ENCODE data around the gene FAM117B.
"Not testable (repeated sequence)": the region's sequence is repeated elsewhere in the genome, so short reads cannot be mapped to it uniquely, and the experiment has no call there.

Gene FAM117B

DNA sequence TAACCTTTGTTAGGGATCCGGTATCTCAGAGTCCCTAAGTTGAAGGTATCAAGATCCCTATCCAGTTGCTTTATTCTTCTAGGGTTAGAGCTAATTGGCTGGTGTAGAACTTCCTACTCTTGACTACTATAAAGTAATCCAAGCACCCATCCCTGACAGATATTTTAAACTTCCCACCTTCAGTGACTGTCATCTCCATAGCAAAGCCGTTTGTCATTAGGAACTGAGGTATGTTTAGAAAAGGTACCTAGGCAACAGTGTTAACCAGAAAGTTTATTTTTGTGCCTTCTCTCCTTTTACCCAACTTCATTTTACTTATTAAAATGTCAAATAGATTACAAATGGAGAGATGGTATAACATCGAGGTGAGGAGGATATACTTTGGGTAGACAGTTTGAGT is 4.5 kb downstream of the FAM117B start:
- no peak overlapping the region for H3K9ac ChIP-seq (ENCODE audit: low read length)
- peaks cover 3% of the 10 kb centered on the region for H3K4me1 ChIP-seq (ENCODE audit: control insufficient read depth, insufficient read depth, low read length)
- DNase-seq (ENCODE audit: low read depth), result no peak
- H3K27me3 ChIP-seq (replicated peaks; ENCODE audit: control insufficient read depth, insufficient read depth, low read length), result no peaks in the 10 kb centered on the region
- no peaks in the 10 kb centered on the region for H3K9me3 ChIP-seq (ENCODE audit: control insufficient read depth, low read length)
- no peaks in the 10 kb centered on the region for H3K36me3 ChIP-seq (ENCODE audit: control insufficient read depth, insufficient read depth, low read length, severe bottlenecking)
- no peak overlapping the region for H3K4me3 ChIP-seq (ENCODE audit: low read length)

- Histone ChIP-seq H3K4me1 (ENCODE audit: control insufficient read depth, insufficient read depth, low read length) (peaks cover 3% of the 10 kb centered on the region), H3K4me3 (ENCODE audit: low read length) (no peak overlapping the region), H3K36me3 (ENCODE audit: control insufficient read depth, insufficient read depth, low read length, severe bottlenecking) (no peaks in the 10 kb centered on the region), H3K9me3 (ENCODE audit: control insufficient read depth, low read length) (no peaks in the 10 kb centered on the region), H3K9ac (ENCODE audit: low read length) (no peak overlapping the region), H3K27me3 (replicated peaks; ENCODE audit: control insufficient read depth, insufficient read depth, low read length) (no peaks in the 10 kb centered on the region)
- DNase-seq (ENCODE audit: low read depth), result no peak
Observed at GRCh38 chr2:202642567-202642966, 7.8 kb downstream of the FAM117B start.

- Histone ChIP-seq H3K9ac (ENCODE audit: low read length) (no peak overlapping the region), H3K4me3 (ENCODE audit: low read length) (no peak overlapping the region)
Observed at GRCh38 chr2:202643012-202643858, 8.5 kb downstream of the FAM117B start.

DNA sequence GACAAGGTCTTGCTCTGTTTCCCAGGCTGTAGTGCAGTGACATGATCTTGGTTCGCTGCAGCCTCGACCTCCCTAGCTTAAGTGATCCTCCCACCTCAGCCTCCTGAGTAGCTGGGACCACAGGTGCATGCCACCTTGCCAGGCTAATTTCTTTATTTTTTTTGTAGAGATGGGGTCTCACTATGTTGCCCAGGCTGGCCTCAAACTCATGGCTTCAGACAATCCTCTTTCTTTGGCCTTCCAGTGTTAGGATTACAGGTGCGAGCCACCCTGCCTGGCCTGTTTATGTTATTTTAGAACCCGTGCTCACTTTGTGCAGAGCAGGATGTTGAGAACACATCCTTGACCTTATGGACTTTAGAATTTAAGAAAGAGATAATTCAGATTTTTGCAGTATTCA is 17.4 kb downstream of the FAM117B start:
- no peak for DNase-seq (ENCODE audit: low read depth)
- Histone ChIP-seq H3K4me1 (ENCODE audit: control insufficient read depth, insufficient read depth, low read length) (peaks cover 9% of the 10 kb centered on the region), H3K4me3 (ENCODE audit: low read length) (no peak overlapping the region), H3K9ac (ENCODE audit: low read length) (no peak overlapping the region), H3K9me3 (ENCODE audit: control insufficient read depth, low read length) (no peaks in the 10 kb centered on the region), H3K27me3 (replicated peaks; ENCODE audit: control insufficient read depth, insufficient read depth, low read length) (no peaks in the 10 kb centered on the region), H3K36me3 (ENCODE audit: control insufficient read depth, insufficient read depth, low read length, severe bottlenecking) (no peaks in the 10 kb centered on the region)

More at GRCh38 chr2:202643012-202643858, 8.5 kb downstream of the FAM117B start:
- Histone ChIP-seq H3K27me3 (replicated peaks; ENCODE audit: control insufficient read depth, insufficient read depth, low read length) (no peaks in the 10 kb centered on the region), H3K36me3 (ENCODE audit: control insufficient read depth, insufficient read depth, low read length, severe bottlenecking) (no peaks in the 10 kb centered on the region), H3K9me3 (ENCODE audit: control insufficient read depth, low read length) (no peaks in the 10 kb centered on the region), H3K4me1 (ENCODE audit: control insufficient read depth, insufficient read depth, low read length) (peaks cover 3% of the 10 kb centered on the region)
- no peak for DNase-seq (ENCODE audit: low read depth)

- no peak overlapping the region for H3K9ac ChIP-seq (ENCODE audit: low read length)
- no peak for DNase-seq (ENCODE audit: low read depth)
- no peaks in the 10 kb centered on the region for H3K27me3 ChIP-seq (replicated peaks; ENCODE audit: control insufficient read depth, insufficient read depth, low read length)
- no peaks in the 10 kb centered on the region for H3K9me3 ChIP-seq (ENCODE audit: control insufficient read depth, low read length)
- H3K4me1 ChIP-seq (ENCODE audit: control insufficient read depth, insufficient read depth, low read length), result peaks cover 9% of the 10 kb centered on the region
- H3K4me3 ChIP-seq (ENCODE audit: low read length), result no peak overlapping the region
- no peaks in the 10 kb centered on the region for H3K36me3 ChIP-seq (ENCODE audit: control insufficient read depth, insufficient read depth, low read length, severe bottlenecking)
Observed at GRCh38 chr2:202653890-202654289, 19.1 kb downstream of the FAM117B start.

DNA sequence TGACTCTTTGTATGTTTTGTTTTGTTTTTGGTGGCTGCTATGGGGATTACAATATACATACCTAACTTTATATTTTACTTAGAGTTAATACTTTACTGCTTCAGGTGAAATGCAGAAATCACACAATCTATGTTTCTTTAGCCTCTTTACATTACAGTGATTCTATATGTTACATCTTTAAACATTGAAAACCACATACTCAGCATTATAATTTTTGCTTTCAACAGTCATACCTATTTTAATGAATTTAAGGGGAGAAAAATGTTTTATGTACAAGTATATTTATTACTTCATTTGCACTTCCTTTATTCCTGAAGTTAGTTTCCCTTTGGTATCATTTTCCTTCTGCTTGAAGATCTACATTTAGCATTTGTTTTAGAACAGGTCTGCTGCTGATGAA is 23.1 kb downstream of the FAM117B start:
- Histone ChIP-seq H3K4me1 (ENCODE audit: control insufficient read depth, insufficient read depth, low read length) (peaks cover 9% of the 10 kb centered on the region), H3K4me3 (ENCODE audit: low read length) (no peak overlapping the region), H3K9me3 (ENCODE audit: control insufficient read depth, low read length) (no peaks in the 10 kb centered on the region), H3K9ac (ENCODE audit: low read length) (no peak overlapping the region), H3K27me3 (replicated peaks; ENCODE audit: control insufficient read depth, insufficient read depth, low read length) (no peaks in the 10 kb centered on the region), H3K36me3 (ENCODE audit: control insufficient read depth, insufficient read depth, low read length, severe bottlenecking) (no peaks in the 10 kb centered on the region)
- DNase-seq (ENCODE audit: low read depth), result no peak

DNA sequence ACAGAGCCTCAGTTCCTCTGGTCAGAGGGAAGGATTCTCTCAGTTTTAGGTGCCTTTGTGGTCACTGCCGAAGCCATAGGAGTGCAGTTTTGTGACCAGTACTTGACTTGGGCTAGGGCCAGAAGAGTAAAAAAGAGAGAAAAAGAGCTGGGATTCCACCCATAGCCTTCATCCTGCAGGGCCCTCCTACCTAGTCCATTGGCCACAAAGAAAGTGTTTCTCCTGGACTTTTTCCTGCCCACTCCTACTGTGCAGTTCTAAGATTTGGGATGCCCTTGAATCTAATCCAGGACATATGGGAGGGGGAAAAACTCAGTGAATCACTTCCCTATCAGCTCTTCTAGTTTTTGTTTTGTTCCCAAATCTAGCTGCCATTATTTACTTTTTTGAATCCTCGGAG is 26.0 kb downstream of the FAM117B start:
- H3K36me3 ChIP-seq (ENCODE audit: control insufficient read depth, insufficient read depth, low read length, severe bottlenecking), result no peaks in the 10 kb centered on the region
- no peaks in the 10 kb centered on the region for H3K27me3 ChIP-seq (replicated peaks; ENCODE audit: control insufficient read depth, insufficient read depth, low read length)
- H3K9me3 ChIP-seq (ENCODE audit: control insufficient read depth, low read length), result no peaks in the 10 kb centered on the region
- no peak for DNase-seq (ENCODE audit: low read depth)
- no peak overlapping the region for H3K9ac ChIP-seq (ENCODE audit: low read length)
- H3K4me1 ChIP-seq (ENCODE audit: control insufficient read depth, insufficient read depth, low read length), result peaks cover 8% of the 10 kb centered on the region
- H3K4me3 ChIP-seq (ENCODE audit: low read length), result no peak overlapping the region

DNA sequence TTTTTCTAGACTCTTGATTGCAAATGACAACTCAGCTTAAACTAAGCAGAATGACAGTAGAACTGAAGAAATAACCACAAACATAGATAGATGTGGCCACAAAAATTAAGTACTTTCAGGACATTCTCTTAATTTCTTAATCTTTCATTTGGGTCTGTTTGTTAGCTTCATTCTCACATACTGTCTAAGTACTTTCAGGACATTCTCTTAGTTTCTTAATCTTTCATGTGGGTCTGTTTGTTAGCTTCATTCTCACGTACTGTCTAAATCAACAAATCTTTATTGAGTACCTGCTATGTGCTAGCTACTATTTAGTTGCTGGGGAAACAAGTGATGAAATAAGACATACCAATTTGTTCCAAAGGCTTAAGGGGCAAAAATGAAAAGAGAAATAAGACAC is 35.1 kb downstream of the FAM117B start:
- H3K9ac ChIP-seq (ENCODE audit: low read length), result peak overlapping the region; percentile 46
- H3K4me3 ChIP-seq (ENCODE audit: low read length), result peak overlapping the region; percentile 68
- no peaks in the 10 kb centered on the region for H3K9me3 ChIP-seq (ENCODE audit: control insufficient read depth, low read length)
- H3K36me3 ChIP-seq (ENCODE audit: control insufficient read depth, insufficient read depth, low read length, severe bottlenecking), result no peaks in the 10 kb centered on the region
- no peak for DNase-seq (ENCODE audit: low read depth)
- H3K4me1 ChIP-seq (ENCODE audit: control insufficient read depth, insufficient read depth, low read length), result peaks cover 15% of the 10 kb centered on the region
- no peaks in the 10 kb centered on the region for H3K27me3 ChIP-seq (replicated peaks; ENCODE audit: control insufficient read depth, insufficient read depth, low read length)

DNA sequence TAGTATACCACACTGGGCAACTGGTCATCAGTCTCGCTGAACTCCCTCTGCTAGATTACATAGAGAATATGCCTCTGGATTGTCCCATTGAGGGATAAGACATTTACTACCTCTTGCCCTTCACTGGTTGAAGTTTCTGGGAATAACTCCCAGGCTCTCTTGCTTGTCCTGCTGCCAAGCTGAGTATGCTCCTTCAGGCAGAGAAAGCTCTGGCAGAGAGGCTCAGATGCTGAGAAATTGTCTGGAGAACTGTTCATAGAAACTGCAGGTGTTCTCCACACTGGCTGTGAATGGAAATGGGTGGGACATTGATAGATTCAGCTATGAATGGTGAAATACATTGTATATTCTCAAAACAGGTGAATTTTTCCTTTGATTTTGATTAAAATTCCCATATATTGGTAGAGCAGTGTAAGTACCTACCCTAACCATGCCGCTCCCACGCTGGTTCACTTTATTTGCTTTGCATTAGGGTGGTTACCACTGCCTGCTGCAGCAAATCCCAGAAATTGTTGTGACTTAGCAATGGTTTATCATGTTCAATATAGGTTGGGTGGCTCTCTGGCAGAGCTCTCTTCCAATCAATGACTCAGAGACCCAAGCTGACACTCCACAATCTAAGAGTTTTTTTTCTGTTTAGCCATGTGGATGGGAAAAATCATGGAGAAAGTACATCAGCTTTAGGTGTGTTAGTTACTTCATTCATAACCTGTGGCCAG is 36.7 kb downstream of the FAM117B start:
- Histone ChIP-seq H3K4me3 (ENCODE audit: low read length) (no peak overlapping the region), H3K27me3 (replicated peaks; ENCODE audit: control insufficient read depth, insufficient read depth, low read length) (no peaks in the 10 kb centered on the region), H3K9ac (ENCODE audit: low read length) (no peak overlapping the region), H3K9me3 (ENCODE audit: control insufficient read depth, low read length) (no peaks in the 10 kb centered on the region), H3K4me1 (ENCODE audit: control insufficient read depth, insufficient read depth, low read length) (peaks cover 15% of the 10 kb centered on the region), H3K36me3 (ENCODE audit: control insufficient read depth, insufficient read depth, low read length, severe bottlenecking) (no peaks in the 10 kb centered on the region)
- no peak for DNase-seq (ENCODE audit: low read depth)

DNA sequence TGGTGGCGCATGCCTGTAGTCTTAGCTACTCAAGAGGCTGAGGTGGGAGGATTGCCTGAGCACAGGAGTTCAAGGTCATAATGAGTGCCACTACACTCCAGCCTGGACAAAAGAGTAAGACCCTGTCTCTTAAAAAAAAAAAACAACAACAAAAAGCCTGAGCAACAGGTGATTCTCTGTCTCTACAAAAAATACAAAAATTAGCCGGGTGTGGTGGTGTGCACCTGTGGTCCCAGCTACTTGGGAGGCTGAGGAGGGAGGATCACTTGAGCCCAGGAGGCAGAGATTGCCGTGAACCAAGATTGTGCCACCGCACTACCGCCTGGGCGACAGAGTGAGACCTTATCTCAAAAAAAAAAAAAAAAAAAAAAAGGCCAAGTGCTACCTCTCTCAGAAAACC is 40.3 kb downstream of the FAM117B start:
- H3K36me3 ChIP-seq (ENCODE audit: control insufficient read depth, insufficient read depth, low read length, severe bottlenecking); H3K27me3 ChIP-seq (replicated peaks; ENCODE audit: control insufficient read depth, insufficient read depth, low read length); H3K9me3 ChIP-seq (ENCODE audit: control insufficient read depth, low read length); H3K4me3 ChIP-seq (ENCODE audit: low read length); DNase-seq (ENCODE audit: low read depth); H3K4me1 ChIP-seq (ENCODE audit: control insufficient read depth, insufficient read depth, low read length); H3K9ac ChIP-seq (ENCODE audit: low read length): not testable (repeated sequence)

DNA sequence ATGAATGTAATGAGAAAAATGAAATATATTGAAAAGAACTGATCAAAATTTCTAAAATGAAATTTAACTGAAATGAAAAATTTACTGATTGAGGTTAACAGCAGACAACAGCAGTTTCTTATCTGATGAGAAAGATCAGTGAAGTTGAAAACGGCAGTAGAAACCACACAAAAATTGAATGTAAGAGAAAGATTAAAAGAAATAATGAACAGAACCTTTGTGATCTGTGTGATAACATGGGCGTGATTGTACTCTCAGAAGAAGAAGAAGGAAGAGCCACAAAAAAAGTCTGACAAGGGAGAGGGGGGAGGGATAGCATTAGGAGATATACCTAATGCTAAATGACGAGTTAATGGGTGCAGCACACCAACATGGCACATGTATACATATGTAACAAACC is 45.2 kb downstream of the FAM117B start:
- Histone ChIP-seq H3K9ac (ENCODE audit: low read length) (no peak overlapping the region), H3K27me3 (replicated peaks; ENCODE audit: control insufficient read depth, insufficient read depth, low read length) (no peaks in the 10 kb centered on the region), H3K36me3 (ENCODE audit: control insufficient read depth, insufficient read depth, low read length, severe bottlenecking) (no peaks in the 10 kb centered on the region), H3K9me3 (ENCODE audit: control insufficient read depth, low read length) (peaks cover 11% of the 10 kb centered on the region), H3K4me1 (ENCODE audit: control insufficient read depth, insufficient read depth, low read length) (no peaks in the 10 kb centered on the region), H3K4me3 (ENCODE audit: low read length) (no peak overlapping the region)
- DNase-seq (ENCODE audit: low read depth), result no peak
